ENCODE results near the gene USP22.

USP22 gene

DNA sequence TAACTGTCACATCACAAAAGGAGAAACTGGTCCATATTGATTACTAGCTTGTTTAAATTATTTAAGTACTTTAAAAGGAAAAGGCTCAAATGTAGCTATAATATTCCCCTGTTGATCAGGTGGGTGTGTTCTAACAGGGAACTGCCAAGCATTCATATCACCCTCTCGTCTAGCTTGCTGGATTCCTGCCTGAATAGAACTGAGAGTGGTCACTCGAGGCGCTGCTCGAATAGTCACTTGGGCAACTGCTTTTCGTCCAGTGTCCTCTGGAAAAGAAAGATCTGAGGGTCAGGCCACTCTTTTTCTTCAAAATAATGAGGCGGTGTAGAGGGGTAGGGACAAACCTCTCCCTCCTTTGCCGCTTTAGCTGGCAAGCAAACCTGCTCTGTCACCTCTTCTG is 36.4 kb upstream of the USP22 start:
- Histone ChIP-seq H4K20me1 (ENCODE audit: low read depth, low read length) (no peaks in the 10 kb centered on the region), H3K9me2 (replicated peaks; ENCODE audit: insufficient read depth, low read length) (no peaks in the 10 kb centered on the region), H3K9me3 (ENCODE audit: insufficient read depth, low read length) (0 out of 2 replicates have a peak, but pooled peaks cover 9% of the 10 kb centered on the region), H3K4me3 (ENCODE audit: insufficient read depth, low read length, poor library complexity, severe bottlenecking) (no peak overlapping the region), H3K36me3 (ENCODE audit: low read length) (no peaks in the 10 kb centered on the region), H3K79me2 (ENCODE audit: insufficient read depth, low read length) (no peaks in the 10 kb centered on the region), H3K4me2 (ENCODE audit: low read depth, low read length, poor library complexity, severe bottlenecking) (no peak overlapping the region), H3K9ac (ENCODE audit: low read length) (no peak overlapping the region), H3F3A (ENCODE audit: insufficient read depth) (no peaks in the 10 kb centered on the region), H3K27me3 (ENCODE audit: low read length) (no peaks in the 10 kb centered on the region), H2AFZ (ENCODE audit: low read depth, low read length, severe bottlenecking) (no peak overlapping the region), H3K27ac (ENCODE audit: low read depth, low read length) (no peak overlapping the region)
- TF ChIP-seq EZH2phosphoT487 (conservative IDR thresholded peaks at IDR 0.05; ENCODE audit: low read length) = no peak
- TF ChIP-seq, protein P1, sequence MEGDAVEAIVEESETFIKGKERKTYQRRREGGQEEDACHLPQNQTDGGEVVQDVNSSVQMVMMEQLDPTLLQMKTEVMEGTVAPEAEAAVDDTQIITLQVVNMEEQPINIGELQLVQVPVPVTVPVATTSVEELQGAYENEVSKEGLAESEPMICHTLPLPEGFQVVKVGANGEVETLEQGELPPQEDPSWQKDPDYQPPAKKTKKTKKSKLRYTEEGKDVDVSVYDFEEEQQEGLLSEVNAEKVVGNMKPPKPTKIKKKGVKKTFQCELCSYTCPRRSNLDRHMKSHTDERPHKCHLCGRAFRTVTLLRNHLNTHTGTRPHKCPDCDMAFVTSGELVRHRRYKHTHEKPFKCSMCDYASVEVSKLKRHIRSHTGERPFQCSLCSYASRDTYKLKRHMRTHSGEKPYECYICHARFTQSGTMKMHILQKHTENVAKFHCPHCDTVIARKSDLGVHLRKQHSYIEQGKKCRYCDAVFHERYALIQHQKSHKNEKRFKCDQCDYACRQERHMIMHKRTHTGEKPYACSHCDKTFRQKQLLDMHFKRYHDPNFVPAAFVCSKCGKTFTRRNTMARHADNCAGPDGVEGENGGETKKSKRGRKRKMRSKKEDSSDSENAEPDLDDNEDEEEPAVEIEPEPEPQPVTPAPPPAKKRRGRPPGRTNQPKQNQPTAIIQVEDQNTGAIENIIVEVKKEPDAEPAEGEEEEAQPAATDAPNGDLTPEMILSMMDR (IDR thresholded peaks at IDR 0.05; ENCODE audit: insufficient read depth, low read length, poor library complexity, severe bottlenecking) = no peak

DNA sequence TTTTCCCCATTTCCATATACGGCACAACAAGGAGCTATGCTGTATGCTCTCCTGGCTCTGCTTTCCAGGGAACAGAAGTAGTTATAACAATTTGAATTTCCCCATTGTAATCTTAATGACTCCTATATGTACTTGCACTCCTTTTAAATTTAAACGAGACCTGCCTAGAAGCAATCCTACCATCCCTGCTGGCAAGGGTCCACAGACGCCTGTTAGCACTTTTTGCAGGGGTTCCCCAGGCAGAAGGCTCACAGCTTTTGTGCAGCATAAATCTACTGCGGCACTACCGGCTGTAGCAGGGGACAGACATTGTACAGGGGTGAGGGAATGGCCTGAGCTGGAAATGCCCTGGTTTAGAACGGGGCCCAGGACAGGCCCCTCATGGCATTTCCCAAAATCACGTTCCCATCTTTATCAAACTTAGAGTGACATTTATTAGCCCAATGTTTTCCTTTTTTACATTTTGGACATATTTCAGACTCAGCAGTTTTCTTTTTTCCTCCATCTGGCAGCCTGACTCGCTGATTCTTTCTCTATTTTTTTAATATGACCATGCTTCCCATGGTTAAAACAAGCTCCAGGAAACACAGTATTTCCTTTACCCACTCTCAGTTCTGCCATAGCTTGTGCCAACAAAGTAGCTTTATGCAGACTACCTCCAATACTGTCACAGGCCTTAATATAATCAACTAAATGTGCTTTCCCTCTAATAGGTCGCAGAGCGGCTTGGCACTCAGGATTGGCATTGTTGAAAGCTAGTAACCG is 35.4 kb upstream of the USP22 start:
- H3K4me3 ChIP-seq (ENCODE audit: insufficient read depth, low read length, poor library complexity, severe bottlenecking) = no peak overlapping the region
- TF ChIP-seq, protein P1 (IDR thresholded peaks at IDR 0.05; ENCODE audit: insufficient read depth, low read length, poor library complexity, severe bottlenecking) = no peak
- TF ChIP-seq EZH2phosphoT487 (conservative IDR thresholded peaks at IDR 0.05; ENCODE audit: low read length) = no peak
- no peak overlapping the region for H2AFZ ChIP-seq (ENCODE audit: low read depth, low read length, severe bottlenecking)
- 0 out of 2 replicates have a peak, but pooled peaks cover 9% of the 10 kb centered on the region for H3K9me3 ChIP-seq (ENCODE audit: insufficient read depth, low read length)
- no peaks in the 10 kb centered on the region for H3K36me3 ChIP-seq (ENCODE audit: low read length)
- H3K9ac ChIP-seq (ENCODE audit: low read length) = no peak overlapping the region
- H3K4me2 ChIP-seq (ENCODE audit: low read depth, low read length, poor library complexity, severe bottlenecking) = no peak overlapping the region
- H3F3A ChIP-seq (ENCODE audit: insufficient read depth) = no peaks in the 10 kb centered on the region
- no peak overlapping the region for H3K27ac ChIP-seq (ENCODE audit: low read depth, low read length)
- no peaks in the 10 kb centered on the region for H3K9me2 ChIP-seq (replicated peaks; ENCODE audit: insufficient read depth, low read length)
- H4K20me1 ChIP-seq (ENCODE audit: low read depth, low read length) = no peaks in the 10 kb centered on the region
- H3K27me3 ChIP-seq (ENCODE audit: low read length) = no peaks in the 10 kb centered on the region
- H3K79me2 ChIP-seq (ENCODE audit: insufficient read depth, low read length) = no peaks in the 10 kb centered on the region

DNA sequence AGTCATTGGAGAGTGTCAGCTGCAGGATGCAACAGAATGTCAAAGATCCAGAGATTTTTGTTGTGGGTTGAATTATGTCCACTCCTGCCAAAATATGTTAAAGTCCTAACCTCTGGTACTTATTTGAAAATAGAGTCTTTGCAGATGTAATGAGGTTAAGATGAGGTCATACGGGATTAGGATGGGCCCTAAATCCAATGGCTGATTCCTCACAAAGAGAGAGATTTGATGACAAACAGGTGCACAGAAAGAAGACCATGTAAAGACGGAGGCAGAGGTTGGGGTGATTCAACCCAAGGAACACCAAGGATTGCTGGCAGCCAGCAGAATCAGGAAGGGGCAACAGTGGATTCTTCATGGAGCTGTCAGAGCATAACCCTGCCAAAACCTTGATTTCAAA is 34.5 kb upstream of the USP22 start:
- H3K9me2 ChIP-seq (replicated peaks; ENCODE audit: insufficient read depth, low read length) = no peaks in the 10 kb centered on the region
- no peak overlapping the region for H3K9ac ChIP-seq (ENCODE audit: low read length)
- no peaks in the 10 kb centered on the region for H4K20me1 ChIP-seq (ENCODE audit: low read depth, low read length)
- no peaks in the 10 kb centered on the region for H3K36me3 ChIP-seq (ENCODE audit: low read length)
- TF ChIP-seq, protein P1 (IDR thresholded peaks at IDR 0.05; ENCODE audit: insufficient read depth, low read length, poor library complexity, severe bottlenecking) = no peak
- TF ChIP-seq EZH2phosphoT487 (conservative IDR thresholded peaks at IDR 0.05; ENCODE audit: low read length) = no peak
- no peak overlapping the region for H3K4me2 ChIP-seq (ENCODE audit: low read depth, low read length, poor library complexity, severe bottlenecking)
- H3K79me2 ChIP-seq (ENCODE audit: insufficient read depth, low read length) = no peaks in the 10 kb centered on the region
- H2AFZ ChIP-seq (ENCODE audit: low read depth, low read length, severe bottlenecking) = no peak overlapping the region
- no peaks in the 10 kb centered on the region for H3F3A ChIP-seq (ENCODE audit: insufficient read depth)
- no peak overlapping the region for H3K4me3 ChIP-seq (ENCODE audit: insufficient read depth, low read length, poor library complexity, severe bottlenecking)
- 0 out of 2 replicates have a peak, but pooled peaks cover 6% of the 10 kb centered on the region for H3K9me3 ChIP-seq (ENCODE audit: insufficient read depth, low read length)
- no peaks in the 10 kb centered on the region for H3K27me3 ChIP-seq (ENCODE audit: low read length)
- H3K27ac ChIP-seq (ENCODE audit: low read depth, low read length) = no peak overlapping the region

All from SU-DHL-6 (cell line).